ENCODE data around the gene ZSCAN10. TPM values are rescaled to one million over a fixed set of nuclear protein-coding genes. Genes with fewer than 3 reads are reported as not detected.

Gene ZSCAN10
- total and polyA plus RNA-seq, 2 experiments from 2014 or later, result 217 to 519 TPM

- Mint-ChIP-seq H3K9me3 (peaks cover 2% of the 10 kb centered on the region; the same call in 2 of the 3 replicates), H3K36me3 (ENCODE audit: low read depth) (peaks cover 29% of the 10 kb centered on the region), H3K4me1 (peaks cover 35% of the 10 kb centered on the region), H3K4me3 (peak overlapping the region; percentile 91), H3K27ac (no peak overlapping the region; the same call in 1 of the 2 replicates), H3K27me3 (ENCODE audit: insufficient read depth, low read depth, poor library complexity) (peaks cover 18% of the 10 kb centered on the region)
- H4K20me1 ChIP-seq (replicated peaks; ENCODE audit: insufficient read depth), result peaks cover 10% of the 10 kb centered on the region; the same call in 1 of the 2 replicates
- H3K4me2 ChIP-seq, result peak overlapping the region; percentile 97
- peaks cover 40% of the 10 kb centered on the region for H3F3A ChIP-seq (replicated peaks; ENCODE audit: low read depth)
- no peaks in the 10 kb centered on the region for H3K36me3 ChIP-seq (ENCODE audit: insufficient read depth)
- DNase-seq (ENCODE audit: low spot score) (no peak), ATAC-seq (no peak)
- H3K79me2 ChIP-seq (replicated peaks; ENCODE audit: insufficient read depth), result no peaks in the 10 kb centered on the region
- no peak overlapping the region for H2AFZ ChIP-seq
- peaks cover 27% of the 10 kb centered on the region for H3K4me1 ChIP-seq (ENCODE audit: insufficient read depth)
- no peak overlapping the region for H3K27ac ChIP-seq (ENCODE audit: low read depth)
- TF ChIP-seq CREB1 (CRISPR knock-in tag; IDR thresholded peaks at IDR 0.05; ENCODE audit: low read depth) (no peak), JUNB (IDR thresholded peaks at IDR 0.05; ENCODE audit: unreplicated experiment) (no peak), STAT1 (IDR thresholded peaks at IDR 0.05; ENCODE audit: unreplicated experiment) (no peak), NANOG (IDR thresholded peaks at IDR 0.05; ENCODE audit: borderline replicate concordance) (no peak), POLR2AphosphoS5 (IDR thresholded peaks at IDR 0.05; ENCODE audit: low read depth) (no peak), ETS1 (IDR thresholded peaks at IDR 0.05) (no peak), REST (IDR thresholded peaks at IDR 0.05; ENCODE audit: unreplicated experiment) (no peak), EZH2phosphoT487 (IDR thresholded peaks at IDR 0.05; ENCODE audit: unreplicated experiment) (no peak), ZNF331 (CRISPR knock-in tag; IDR thresholded peaks at IDR 0.05; ENCODE audit: low read depth) (no peak), EZH2 (IDR thresholded peaks at IDR 0.05; ENCODE audit: low read depth, unreplicated experiment) (no peak)
- TF ChIP-seq, protein P1, sequence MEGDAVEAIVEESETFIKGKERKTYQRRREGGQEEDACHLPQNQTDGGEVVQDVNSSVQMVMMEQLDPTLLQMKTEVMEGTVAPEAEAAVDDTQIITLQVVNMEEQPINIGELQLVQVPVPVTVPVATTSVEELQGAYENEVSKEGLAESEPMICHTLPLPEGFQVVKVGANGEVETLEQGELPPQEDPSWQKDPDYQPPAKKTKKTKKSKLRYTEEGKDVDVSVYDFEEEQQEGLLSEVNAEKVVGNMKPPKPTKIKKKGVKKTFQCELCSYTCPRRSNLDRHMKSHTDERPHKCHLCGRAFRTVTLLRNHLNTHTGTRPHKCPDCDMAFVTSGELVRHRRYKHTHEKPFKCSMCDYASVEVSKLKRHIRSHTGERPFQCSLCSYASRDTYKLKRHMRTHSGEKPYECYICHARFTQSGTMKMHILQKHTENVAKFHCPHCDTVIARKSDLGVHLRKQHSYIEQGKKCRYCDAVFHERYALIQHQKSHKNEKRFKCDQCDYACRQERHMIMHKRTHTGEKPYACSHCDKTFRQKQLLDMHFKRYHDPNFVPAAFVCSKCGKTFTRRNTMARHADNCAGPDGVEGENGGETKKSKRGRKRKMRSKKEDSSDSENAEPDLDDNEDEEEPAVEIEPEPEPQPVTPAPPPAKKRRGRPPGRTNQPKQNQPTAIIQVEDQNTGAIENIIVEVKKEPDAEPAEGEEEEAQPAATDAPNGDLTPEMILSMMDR (conservative IDR thresholded peaks at IDR 0.05; ENCODE audit: low read depth in 2 of 2), result no peak
- H3K9me2 ChIP-seq (ENCODE audit: insufficient read depth), result no peaks in the 10 kb centered on the region
- H3K4me3 ChIP-seq, result peak overlapping the region; percentile 83
- H3K27me3 ChIP-seq (ENCODE audit: insufficient read depth), result no peaks in the 10 kb centered on the region
These were observed 24.0 kb upstream of the ZSCAN10 start for GRCh38 chr16:3122926-3123570.

All from GM23338 (cell line).